Embryonic facial prominence (tissue), 1 donor: ENCODE measurements around the gene AURKAIP1.

Experiments used
- DNase-seq: peaks from one replicate; pipeline ENCODE4 v3.0.0-alpha.2; 2016; ENCODE audit errors: extremely low spot score

AURKAIP1 gene

GRCh38 chr1:1333551-1334241 is 41.3 kb downstream of the AURKAIP1 start:
- DNase-seq = no peak

GRCh38 chr1:1332774-1333480 is 42.1 kb downstream of the AURKAIP1 start:
- no peak for DNase-seq

GRCh38 chr1:1332031-1332755 is 42.8 kb downstream of the AURKAIP1 start:
- no peak for DNase-seq

- no peak for DNase-seq
Measured at GRCh38 chr1:1331068-1331965, 43.7 kb downstream of the AURKAIP1 start, which contains the start of gene TAS1R3. TAS1R3 (plus strand) TSS chr1:1331280; CDS start chr1:1331346, 66 bp downstream.

GRCh38 chr1:1330366-1331067 is 44.5 kb downstream of the AURKAIP1 start:
- DNase-seq = no peak

- DNase-seq = no peak
Measured at GRCh38 chr1:1329304-1330210, 45.5 kb downstream of the AURKAIP1 start.

- DNase-seq = no peak
Measured at GRCh38 chr1:1328254-1328653, 46.8 kb downstream of the AURKAIP1 start.

GRCh38 chr1:1327291-1327690 is 47.7 kb downstream of the AURKAIP1 start:
- DNase-seq = no peak

- DNase-seq = no peak
Measured at GRCh38 chr1:1326075-1326605, 48.9 kb downstream of the AURKAIP1 start.

GRCh38 chr1:1325288-1326074 is 49.5 kb downstream of the AURKAIP1 start:
- no peak for DNase-seq

GRCh38 chr1:1324524-1325287 is 50.3 kb downstream of the AURKAIP1 start, which contains the start of the genes CPTP and INTS11:
CPTP (plus strand) TSS chr1:1324802; CDS start chr1:1326911, 2,109 bp downstream.
INTS11 (minus strand) TSS chr1:1324660; CDS start chr1:1324608, 52 bp downstream.
- peak; percentile 79 for DNase-seq

GRCh38 chr1:1324084-1324523 is 50.9 kb downstream of the AURKAIP1 start:
- no peak for DNase-seq
